Measurements from ENCODE around the gene PLIN4.

DNA sequence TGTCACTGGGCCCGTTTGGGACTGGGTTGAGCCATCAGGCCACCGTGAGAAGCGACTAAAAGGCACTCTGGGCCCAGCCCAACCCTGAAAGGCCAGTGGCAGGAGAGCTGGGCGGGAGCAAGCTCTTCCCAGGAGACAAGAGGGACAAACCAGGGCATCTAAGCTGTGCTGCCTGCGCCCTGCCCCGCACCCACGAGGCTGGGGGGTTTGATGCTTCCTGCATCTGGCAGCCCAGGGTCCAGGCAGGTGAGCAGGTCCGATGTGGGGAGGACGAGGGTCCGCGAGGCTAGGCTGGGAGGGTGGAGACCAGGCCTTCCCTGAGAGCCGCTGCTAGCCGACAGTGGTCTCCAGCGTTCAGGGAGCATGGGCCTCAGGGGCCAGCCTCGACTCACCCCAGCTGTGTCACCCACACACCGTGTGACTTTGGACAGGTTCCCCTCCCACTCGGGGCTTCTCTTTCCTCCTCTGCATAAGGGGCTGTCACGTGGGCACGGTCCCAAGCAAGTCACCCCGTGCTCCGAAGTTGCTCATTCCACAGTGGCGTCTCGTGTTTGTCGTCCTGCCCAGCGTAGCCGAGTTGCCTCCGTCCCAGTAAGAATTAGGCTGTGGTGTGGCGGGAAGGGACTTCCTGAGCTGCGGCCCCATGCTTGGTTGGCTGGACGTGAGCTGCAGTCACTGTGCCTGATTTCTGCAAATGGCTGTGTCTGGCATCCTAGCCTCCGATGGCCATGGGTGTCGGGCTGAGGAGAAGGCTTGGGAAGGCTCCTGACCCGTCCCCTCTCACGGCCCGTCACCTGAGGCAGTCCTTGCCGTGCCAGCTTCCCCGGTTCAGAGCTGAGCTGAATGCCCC is 15.8 kb downstream of the PLIN4 start:
- no peak for TF ChIP-seq EZH2 (IDR thresholded peaks at IDR 0.05; ENCODE audit: insufficient read depth, poor library complexity, severe bottlenecking)
- no peak for TF ChIP-seq EZH2phosphoT487 (IDR thresholded peaks at IDR 0.05; ENCODE audit: insufficient read depth, low read depth)
